Esophagus squamous epithelium (tissue), 4 donors: ENCODE results near the gene LDLRAD4.

Experiments
- POLR2A ChIP-seq, 4 donors: fragments of 450-650 bp; IDR thresholded peaks; one replicate each; pipeline ENCODE4 v1.6.1; 2017; ENCODE audit warnings: antibody characterized with exemption in 4 of 4, mild to moderate bottlenecking in 4 of 4, moderate library complexity in 3 of 4
- TF ChIP-seq, protein P1 (sequence below), 6 experiments: fragments of 450-650 bp in 4 of 6; fragments of 200-600 bp in 2 of 6; sonication (generic) in 2 of 6; IDR thresholded peaks; one replicate each; pipeline ENCODE4 v1.5.1; 2016 to 2019; ENCODE audit warnings: antibody characterized with exemption in 6 of 6, mild to moderate bottlenecking in 4 of 6, moderate library complexity in 4 of 6

GRCh38 chr18:13216092-13216582 is 2.4 kb upstream of the LDLRAD4 start:
- TF ChIP-seq, protein P1, sequence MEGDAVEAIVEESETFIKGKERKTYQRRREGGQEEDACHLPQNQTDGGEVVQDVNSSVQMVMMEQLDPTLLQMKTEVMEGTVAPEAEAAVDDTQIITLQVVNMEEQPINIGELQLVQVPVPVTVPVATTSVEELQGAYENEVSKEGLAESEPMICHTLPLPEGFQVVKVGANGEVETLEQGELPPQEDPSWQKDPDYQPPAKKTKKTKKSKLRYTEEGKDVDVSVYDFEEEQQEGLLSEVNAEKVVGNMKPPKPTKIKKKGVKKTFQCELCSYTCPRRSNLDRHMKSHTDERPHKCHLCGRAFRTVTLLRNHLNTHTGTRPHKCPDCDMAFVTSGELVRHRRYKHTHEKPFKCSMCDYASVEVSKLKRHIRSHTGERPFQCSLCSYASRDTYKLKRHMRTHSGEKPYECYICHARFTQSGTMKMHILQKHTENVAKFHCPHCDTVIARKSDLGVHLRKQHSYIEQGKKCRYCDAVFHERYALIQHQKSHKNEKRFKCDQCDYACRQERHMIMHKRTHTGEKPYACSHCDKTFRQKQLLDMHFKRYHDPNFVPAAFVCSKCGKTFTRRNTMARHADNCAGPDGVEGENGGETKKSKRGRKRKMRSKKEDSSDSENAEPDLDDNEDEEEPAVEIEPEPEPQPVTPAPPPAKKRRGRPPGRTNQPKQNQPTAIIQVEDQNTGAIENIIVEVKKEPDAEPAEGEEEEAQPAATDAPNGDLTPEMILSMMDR (IDR thresholded peaks at IDR 0.05) = peak; percentile 37 to 68 (median 61)
- TF ChIP-seq POLR2A (IDR thresholded peaks at IDR 0.05) = peak in 1 of 4 donors; percentile 36
